ENCODE measurements around the gene PTBP1.

PTBP1 gene

GRCh38 chr19:796692-797527 is at the start of gene PTBP1:
PTBP1 (plus strand) TSS chr19:797452; CDS start chr19:797498, 46 bp downstream.
- DNase-seq = peak; percentile 99

- DNase-seq = no peak
Measured at GRCh38 chr19:748274-748598, 49.0 kb upstream of the PTBP1 start.

GRCh38 chr19:749811-750210 is 47.4 kb upstream of the PTBP1 start:
- DNase-seq = no peak

- DNase-seq = no peak
Measured at GRCh38 chr19:750640-751423, 46.4 kb upstream of the PTBP1 start, which contains the start of gene MISP. MISP (plus strand) TSS chr19:751112; CDS start chr19:756947, 5,835 bp downstream.

GRCh38 chr19:751501-752341 is 45.5 kb upstream of the PTBP1 start:
- DNase-seq = no peak

- DNase-seq = no peak
Measured at GRCh38 chr19:752652-753517, 44.4 kb upstream of the PTBP1 start.

GRCh38 chr19:754530-754929 is 42.7 kb upstream of the PTBP1 start:
- no peak for DNase-seq

GRCh38 chr19:755063-755462 is 42.2 kb upstream of the PTBP1 start:
- no peak for DNase-seq

GRCh38 chr19:756236-756635 is 41.0 kb upstream of the PTBP1 start:
- no peak for DNase-seq

- DNase-seq = no peak
Measured at GRCh38 chr19:756821-757688, 40.2 kb upstream of the PTBP1 start.

- DNase-seq = no peak
Measured at GRCh38 chr19:757811-758668, 39.2 kb upstream of the PTBP1 start.

- no peak for DNase-seq
Measured at GRCh38 chr19:763181-763580, 34.1 kb upstream of the PTBP1 start.

GRCh38 chr19:763869-764268 is 33.4 kb upstream of the PTBP1 start:
- DNase-seq = no peak

GRCh38 chr19:764301-764700 is 33.0 kb upstream of the PTBP1 start:
- DNase-seq = no peak

- DNase-seq = no peak
Measured at GRCh38 chr19:765179-765738, 32.0 kb upstream of the PTBP1 start.

GRCh38 chr19:768424-768823 is 28.8 kb upstream of the PTBP1 start:
- no peak for DNase-seq

- DNase-seq = no peak
Measured at GRCh38 chr19:769616-770015, 27.6 kb upstream of the PTBP1 start.

- peak; percentile 18 to 38 for DNase-seq
Measured at GRCh38 chr19:771332-771785, 25.9 kb upstream of the PTBP1 start.

- no peak for DNase-seq
Measured at GRCh38 chr19:772063-772462, 25.2 kb upstream of the PTBP1 start.

Measured in AML-193 (cell line).